ENCODE results near the gene ABCB8.

ABCB8 gene

DNA sequence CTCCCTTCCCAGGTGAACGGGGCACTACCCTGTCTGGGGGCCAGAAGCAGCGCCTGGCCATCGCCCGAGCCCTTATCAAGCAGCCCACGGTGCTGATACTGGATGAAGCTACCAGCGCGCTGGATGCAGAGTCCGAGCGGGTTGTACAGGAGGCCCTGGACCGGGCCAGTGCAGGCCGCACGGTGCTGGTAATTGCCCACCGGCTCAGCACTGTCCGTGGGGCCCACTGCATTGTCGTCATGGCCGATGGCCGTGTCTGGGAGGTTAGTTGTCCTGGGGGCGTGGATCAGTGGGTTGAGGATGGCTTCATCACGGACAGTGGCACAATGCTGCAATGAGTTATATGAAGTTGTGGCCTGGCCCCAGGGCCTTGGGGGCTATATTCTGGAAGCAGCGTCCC lies 15.7 kb downstream of the ABCB8 start:
- DNase-seq (ENCODE audit: low read depth): no peak
- TF ChIP-seq, protein P1, sequence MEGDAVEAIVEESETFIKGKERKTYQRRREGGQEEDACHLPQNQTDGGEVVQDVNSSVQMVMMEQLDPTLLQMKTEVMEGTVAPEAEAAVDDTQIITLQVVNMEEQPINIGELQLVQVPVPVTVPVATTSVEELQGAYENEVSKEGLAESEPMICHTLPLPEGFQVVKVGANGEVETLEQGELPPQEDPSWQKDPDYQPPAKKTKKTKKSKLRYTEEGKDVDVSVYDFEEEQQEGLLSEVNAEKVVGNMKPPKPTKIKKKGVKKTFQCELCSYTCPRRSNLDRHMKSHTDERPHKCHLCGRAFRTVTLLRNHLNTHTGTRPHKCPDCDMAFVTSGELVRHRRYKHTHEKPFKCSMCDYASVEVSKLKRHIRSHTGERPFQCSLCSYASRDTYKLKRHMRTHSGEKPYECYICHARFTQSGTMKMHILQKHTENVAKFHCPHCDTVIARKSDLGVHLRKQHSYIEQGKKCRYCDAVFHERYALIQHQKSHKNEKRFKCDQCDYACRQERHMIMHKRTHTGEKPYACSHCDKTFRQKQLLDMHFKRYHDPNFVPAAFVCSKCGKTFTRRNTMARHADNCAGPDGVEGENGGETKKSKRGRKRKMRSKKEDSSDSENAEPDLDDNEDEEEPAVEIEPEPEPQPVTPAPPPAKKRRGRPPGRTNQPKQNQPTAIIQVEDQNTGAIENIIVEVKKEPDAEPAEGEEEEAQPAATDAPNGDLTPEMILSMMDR (IDR thresholded peaks at IDR 0.05; ENCODE audit: control insufficient read depth, extremely low read depth, insufficient read depth): no peak
- H3K4me3 ChIP-seq (ENCODE audit: low read depth, low read length): no peak overlapping the region

DNA sequence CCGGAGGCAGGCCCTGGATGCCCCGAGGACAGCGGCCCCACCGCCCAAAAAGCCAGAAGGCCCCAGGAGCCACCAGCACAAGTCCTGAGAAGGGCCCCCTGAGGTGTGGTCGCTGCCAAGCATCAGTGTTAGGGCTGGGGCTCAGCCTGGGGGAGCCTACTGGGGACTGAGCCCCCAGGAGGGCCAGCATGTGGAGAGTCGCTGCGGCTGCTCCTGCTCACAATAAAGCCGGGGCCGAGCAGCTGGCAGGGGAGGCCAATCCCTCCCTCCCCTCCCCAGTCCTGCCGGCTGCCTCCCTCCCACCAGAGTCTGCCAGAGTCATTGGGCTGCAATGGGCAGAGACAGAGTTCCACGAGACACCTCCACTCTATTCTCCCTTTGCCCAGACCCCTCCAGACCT lies 17.0 kb downstream of the ABCB8 start:
- no peak for DNase-seq (ENCODE audit: low read depth)
- TF ChIP-seq, protein P1 (IDR thresholded peaks at IDR 0.05; ENCODE audit: control insufficient read depth, extremely low read depth, insufficient read depth): no peak
- no peak overlapping the region for H3K4me3 ChIP-seq (ENCODE audit: low read depth, low read length)

DNA sequence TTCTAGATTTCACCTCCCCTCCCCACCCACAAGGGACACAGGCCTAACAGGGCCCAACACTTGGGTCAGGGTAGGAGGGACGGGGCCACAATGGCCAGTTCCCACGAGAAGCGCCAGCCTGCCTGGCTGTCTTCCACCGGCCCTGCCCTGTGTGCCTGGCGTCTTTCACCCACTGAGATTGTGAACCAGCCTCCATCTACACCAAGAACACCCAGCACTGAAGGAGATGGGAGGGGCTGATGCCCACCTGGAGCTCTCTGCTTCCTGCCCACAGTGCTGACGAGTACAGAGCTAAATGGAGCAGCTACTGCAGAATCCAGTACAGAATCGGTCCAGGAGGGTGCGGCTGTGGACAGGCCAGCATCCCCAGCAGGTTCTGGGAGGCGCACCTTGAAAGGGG lies 17.7 kb downstream of the ABCB8 start:
- TF ChIP-seq, protein P1 (IDR thresholded peaks at IDR 0.05; ENCODE audit: control insufficient read depth, extremely low read depth, insufficient read depth): no peak
- DNase-seq (ENCODE audit: low read depth): no peak
- no peak overlapping the region for H3K4me3 ChIP-seq (ENCODE audit: low read depth, low read length)

DNA sequence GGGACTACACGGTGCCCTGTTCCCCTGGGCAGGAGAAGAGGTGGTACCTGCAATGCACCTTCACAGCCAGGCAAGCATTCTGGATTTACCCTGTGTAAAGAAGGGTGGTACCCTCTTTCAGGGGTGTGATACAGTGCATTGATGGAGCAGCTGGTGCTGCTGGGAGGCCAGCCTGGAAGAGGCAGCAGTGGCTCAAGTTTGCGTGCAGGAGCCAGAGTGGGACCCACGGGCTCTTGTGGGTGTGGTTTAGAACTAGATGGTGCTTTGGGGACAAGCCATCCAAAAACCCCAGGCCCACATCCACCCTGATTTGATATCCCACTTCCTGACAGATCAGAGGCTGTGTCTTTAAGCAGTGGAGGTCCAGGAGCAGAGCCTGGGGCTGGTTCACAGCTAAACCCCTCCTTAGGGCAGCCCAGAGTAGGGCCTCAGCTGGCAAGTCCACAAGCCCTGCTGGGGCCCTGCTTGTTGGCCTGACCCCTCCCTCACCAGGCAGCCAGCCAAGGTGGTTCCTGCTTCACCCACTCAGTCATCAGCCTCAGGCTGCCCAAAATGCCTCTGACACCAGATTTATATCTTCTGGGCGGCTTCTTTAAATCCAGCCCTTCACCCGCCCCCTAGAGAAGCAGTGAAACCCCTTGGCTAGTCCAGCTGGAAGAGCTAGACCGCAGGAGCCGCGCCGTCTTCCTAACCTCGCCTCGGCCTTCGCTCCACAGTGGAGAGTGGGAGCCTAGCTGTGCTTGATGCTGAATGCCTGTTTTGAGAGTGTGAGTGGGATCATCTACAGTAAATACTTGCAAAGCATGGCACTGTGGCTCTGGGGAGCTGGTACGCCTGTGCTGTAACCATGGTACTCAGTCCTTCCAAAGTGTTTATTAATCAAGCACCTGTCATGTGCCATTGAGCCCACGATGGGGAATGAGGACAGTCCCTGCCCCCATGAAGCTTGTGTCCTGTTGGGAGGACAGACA lies 18.6 kb downstream of the ABCB8 start:
- H3K4me3 ChIP-seq (ENCODE audit: low read depth, low read length): no peak overlapping the region
- no peak for DNase-seq (ENCODE audit: low read depth)
- TF ChIP-seq, protein P1 (IDR thresholded peaks at IDR 0.05; ENCODE audit: control insufficient read depth, extremely low read depth, insufficient read depth): no peak

DNA sequence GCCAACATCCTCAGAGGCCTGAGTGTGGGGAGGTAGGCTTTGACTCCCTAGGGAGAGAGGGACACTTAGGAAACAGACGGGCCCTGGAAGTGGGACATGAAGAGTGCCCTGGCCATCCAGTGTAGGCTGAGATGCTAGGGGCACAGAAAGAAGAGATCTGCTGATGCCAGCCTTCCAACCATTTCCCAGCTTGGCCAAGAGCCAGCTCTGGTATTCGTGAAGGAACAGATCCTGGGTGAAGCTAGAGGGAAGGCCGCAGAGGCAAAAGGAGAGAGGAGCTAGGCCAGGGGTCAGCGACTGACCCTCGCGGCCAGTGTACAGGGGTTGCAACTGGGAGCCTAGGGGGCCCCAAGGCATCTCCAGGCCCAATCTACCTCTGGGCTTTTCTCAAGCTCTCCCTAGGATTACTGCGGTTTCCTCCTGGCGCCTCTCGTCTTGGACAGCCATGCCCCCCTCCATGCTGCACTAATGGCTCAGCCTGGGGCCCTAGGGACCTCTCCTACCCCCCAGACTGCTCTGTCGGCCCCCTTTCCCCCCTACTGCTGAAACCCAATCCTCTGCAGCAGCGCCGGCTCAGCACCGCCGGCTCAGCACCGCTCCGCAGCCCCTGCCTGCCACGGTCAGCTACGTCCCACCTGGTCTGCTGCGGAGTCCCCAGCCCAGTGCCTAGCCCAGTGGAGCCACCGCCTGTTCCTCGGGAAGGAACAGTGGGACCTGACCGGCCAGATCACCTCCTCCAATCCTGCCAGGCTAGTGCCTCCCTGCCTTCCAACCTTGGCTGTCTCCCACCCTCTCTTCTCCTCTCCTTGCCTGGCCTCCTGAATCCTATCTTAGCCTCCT lies 19.9 kb downstream of the ABCB8 start, which contains the start of gene ASIC3:
TSS of gene ASIC3 (plus strand) at position 556 of the 840 bp plus-strand sequence. CDS start 355 bp downstream, outside the sequence.
- H3K4me3 ChIP-seq (ENCODE audit: low read depth, low read length): no peak within 1 kb of the TSS
- TF ChIP-seq, protein P1 (IDR thresholded peaks at IDR 0.05; ENCODE audit: control insufficient read depth, extremely low read depth, insufficient read depth): no peak
- no peak for DNase-seq (ENCODE audit: low read depth)

DNA sequence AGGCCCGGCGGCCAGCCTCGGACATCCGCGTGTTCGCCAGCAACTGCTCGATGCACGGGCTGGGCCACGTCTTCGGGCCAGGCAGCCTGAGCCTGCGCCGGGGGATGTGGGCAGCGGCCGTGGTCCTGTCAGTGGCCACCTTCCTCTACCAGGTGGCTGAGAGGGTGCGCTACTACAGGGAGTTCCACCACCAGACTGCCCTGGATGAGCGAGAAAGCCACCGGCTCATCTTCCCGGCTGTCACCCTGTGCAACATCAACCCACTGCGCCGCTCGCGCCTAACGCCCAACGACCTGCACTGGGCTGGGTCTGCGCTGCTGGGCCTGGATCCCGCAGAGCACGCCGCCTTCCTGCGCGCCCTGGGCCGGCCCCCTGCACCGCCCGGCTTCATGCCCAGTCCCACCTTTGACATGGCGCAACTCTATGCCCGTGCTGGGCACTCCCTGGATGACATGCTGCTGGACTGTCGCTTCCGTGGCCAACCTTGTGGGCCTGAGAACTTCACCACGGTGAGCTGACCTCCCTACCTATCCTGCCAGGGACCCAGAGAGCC lies 20.7 kb downstream of the ABCB8 start:
- H3K4me3 ChIP-seq (ENCODE audit: low read depth, low read length): no peak overlapping the region
- no peak for DNase-seq (ENCODE audit: low read depth)
- TF ChIP-seq, protein P1 (IDR thresholded peaks at IDR 0.05; ENCODE audit: control insufficient read depth, extremely low read depth, insufficient read depth): no peak
